ENCODE measurements around the gene DCTN3.
A peak's percentile ranks its signal among the peaks of the same experiment; 100 is the strongest.

DCTN3 gene

DNA sequence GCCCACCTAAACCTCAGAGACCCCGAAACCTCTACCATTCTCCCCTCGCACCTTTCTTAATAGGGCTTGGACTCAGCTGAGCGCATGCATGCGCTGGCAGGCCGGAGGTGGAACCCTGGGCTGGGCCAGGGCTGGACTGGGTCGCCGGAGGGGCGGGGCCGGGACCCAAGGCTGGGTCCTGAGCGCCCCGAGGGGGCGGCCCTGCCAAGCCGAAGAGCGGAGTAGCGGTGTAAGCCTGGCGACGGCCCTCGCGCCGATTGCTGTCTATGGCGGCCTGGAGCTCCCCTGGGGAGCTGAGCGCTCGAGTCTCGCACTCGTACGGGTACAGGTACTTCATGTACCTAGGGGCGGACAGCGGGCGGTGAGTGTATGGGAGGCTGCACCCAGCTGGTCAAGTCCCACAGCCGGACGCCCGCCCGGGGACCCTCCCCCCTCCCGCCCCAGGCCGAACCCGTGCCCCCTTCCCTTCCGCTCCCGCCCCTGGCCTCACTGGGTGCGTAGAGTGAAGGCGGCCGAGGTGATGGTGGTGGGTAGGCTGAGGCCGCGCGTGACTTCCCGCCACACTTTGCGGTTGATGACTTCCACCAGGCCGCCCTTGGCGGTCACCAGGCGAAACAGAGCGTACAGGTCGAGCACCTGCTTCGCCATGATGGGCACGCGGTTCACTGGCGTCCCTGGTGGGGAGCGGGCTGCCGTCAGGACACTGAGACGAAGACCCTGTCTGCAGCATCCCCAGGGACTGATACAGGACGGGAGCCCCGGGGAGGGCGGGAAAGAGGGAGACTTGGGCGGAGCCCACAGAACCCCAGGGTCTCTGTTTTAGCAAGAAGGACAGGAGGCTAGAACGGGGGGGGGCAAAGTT, 3.3 kb upstream of the DCTN3 start:
- DNase-seq, result no peak

DNA sequence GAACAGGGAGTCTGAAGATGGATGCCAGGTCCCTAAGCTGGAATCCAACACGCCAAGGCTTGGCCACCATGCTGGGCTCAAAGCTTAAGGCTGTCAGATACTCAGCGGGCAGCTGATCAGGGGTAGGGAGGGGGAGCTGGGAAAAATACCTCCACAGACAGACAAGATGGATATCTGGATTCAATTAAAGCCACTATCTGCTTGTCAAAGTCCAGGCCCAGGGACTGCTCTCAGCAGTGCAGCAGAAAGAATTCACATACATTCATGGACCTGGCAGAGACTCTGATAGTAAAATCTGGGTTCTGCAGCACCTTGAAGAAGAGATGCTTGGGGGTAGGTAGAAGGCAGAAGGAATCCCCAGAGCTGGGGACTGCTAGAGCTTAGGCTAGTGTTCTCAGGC, 5.2 kb downstream of the DCTN3 start:
- no peak for DNase-seq

DNA sequence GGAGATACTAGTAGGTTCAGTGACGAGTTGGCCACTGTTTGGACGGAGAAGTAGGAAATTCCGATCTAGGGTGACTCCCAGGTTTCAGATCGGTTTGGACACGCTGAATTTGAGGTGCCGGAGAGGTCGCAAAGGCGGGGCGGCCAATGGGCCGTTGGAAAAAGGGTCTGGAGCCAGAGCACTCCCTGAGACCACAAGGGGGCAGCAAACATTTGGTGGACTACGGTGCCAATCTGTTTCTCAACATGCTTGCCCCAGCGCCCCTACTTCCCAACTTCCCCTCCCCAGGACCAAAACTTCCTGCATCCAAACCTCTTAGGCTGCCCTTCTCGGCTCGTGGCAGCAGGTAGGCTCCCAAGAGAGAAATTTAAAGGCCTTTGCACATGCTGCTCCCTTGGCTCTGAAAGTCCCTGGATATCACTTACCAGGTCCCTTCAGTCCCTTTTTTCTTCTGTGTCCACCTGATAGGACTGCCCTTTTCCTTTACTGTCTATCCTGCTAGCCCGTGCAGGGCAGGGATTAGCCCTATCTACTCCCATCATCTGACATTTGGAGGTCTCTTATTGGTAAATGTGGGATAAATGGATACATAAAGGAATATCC, 7.4 kb downstream of the DCTN3 start:
- peak; percentile 78 for DNase-seq

DNA sequence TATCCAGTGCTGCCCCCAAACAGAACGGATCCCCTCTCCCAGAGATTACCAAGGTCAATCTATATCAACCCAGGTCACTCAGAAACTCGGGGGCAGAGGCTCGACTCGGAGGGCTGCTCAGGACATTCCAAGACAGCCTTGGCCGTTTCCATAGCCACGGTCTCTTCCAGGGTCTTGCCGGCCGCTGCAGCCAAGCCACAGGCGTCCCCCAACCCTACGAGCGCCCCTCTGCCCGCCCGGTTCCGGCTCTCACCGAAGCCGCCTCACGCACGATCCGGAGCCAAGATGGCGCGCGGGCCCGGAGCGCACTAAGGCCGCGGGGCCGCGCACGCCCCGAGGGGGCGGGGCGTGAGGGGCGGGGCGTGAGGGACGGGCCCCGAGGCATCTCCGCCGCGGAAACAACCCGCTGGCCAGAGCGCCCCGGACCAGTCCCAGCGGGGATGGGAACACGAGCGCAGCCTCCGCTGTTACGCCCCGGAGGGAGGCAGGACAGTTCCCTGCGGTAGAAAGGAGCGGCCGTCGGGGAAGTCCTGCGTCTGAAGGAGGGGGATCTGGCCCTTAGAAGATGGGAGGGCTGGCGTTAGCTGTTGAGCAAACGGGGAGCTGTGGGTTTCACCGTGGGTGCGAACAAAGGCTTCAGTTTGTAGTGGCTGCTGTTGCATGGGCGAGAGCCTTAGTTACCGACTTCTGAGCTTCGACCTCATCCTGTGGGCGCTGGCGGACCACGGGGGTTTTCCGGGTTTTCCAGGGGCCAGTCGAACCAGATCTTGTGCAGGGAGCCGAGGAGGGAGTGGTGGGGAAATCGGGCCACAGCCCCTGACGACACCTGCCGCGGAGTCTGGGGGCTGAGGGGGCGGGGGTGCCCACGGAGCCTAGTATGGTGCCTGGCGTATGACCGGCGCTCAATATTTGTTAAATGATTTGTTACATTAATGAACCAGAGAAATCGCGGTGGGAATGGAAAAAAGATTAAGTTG, 8.2 kb downstream of the DCTN3 start, which contains the start of gene RPP25L:
RPP25L (minus strand) TSS at position 287 of the 977 bp plus-strand sequence. CDS start 801 bp downstream, outside the sequence.
- peak; percentile 91 to 94 for DNase-seq

GRCh38 chr9:34611251-34611810, 9.0 kb downstream of the DCTN3 start:
- DNase-seq, result no peak

- DNase-seq, result peak; percentile 49 to 51
Measured at GRCh38 chr9:34610434-34611206, 9.7 kb downstream of the DCTN3 start.

GRCh38 chr9:34607331-34607730, 13.0 kb downstream of the DCTN3 start:
- DNase-seq, result no peak

DNA sequence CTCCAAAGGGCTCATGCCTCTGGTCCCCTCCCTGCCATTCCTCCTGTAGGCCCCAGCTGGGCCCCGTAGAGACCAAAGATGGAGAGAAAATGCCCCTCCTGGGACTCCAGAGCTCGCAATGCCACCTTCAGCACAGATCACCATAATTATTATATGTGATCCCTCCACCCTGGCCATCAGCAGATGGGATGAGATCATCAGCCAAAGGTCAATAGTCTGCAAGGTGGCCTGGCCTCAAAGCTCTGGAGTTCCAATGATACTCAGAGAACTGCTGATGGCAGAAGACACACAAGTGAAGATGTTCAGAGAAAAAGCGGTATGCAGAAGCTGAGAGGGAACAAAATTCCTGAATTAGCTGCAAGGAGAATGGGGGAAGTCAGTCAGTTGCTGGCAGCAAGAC, 13.4 kb downstream of the DCTN3 start:
- DNase-seq, result no peak

GRCh38 chr9:34606190-34606589, 14.1 kb downstream of the DCTN3 start:
- no peak for DNase-seq

DNA sequence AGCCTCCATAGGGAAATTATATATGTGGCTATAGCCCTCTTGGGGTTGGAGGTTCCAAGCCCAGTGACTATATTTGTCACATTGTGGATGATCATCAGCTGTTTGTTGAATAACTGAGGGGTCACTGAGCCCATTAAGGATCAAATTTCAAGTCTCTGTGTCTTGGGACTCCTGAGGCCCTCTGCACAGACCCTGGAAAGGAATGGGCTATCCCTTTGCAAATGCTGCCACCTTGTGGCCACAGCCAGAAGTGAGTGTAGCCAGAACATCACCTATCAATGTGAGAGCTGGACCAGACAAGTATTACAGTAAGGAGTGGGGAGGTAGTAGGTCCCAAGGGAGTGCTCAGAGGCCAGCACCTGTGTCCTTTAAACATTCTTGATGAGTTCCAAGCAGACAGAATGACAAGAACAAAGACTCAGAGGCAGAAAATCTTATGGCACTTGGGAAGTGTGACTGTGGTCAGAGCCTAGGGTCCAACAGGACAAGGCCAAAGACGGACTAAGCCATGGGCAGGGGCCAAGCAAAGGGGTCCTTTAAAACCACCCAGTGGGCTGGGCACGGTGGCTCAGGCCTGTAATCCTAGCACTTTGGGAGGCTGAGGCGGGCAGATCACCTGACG, 16.6 kb downstream of the DCTN3 start:
- DNase-seq, result peak; percentile 75 to 78

- no peak for DNase-seq
Measured at GRCh38 chr9:34601937-34602573, 18.2 kb downstream of the DCTN3 start.

- no peak for DNase-seq
Measured at GRCh38 chr9:34600908-34601307, 19.4 kb downstream of the DCTN3 start.

- DNase-seq, result no peak
Measured at GRCh38 chr9:34599546-34599945, 20.7 kb downstream of the DCTN3 start.

DNA sequence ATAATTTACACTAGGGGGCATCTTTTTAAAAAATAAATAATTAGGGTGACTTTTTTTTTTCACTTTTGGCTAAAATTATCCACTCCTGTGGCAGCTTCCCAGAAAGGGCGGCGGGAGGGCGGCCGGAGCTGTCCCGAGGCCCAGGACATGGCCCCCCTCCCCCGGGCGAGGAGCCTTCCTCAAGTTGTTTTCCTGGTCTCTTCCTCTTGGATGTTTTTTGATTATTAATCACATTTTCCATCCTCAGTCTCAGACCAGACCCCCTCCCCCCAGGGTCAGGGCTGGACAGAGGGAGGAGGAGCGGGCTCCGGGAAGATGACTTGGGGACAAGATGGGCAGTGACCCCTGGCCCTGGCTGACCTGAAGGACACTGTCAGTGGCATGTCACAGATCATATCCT, 26.1 kb downstream of the DCTN3 start:
- no peak for DNase-seq

DNA sequence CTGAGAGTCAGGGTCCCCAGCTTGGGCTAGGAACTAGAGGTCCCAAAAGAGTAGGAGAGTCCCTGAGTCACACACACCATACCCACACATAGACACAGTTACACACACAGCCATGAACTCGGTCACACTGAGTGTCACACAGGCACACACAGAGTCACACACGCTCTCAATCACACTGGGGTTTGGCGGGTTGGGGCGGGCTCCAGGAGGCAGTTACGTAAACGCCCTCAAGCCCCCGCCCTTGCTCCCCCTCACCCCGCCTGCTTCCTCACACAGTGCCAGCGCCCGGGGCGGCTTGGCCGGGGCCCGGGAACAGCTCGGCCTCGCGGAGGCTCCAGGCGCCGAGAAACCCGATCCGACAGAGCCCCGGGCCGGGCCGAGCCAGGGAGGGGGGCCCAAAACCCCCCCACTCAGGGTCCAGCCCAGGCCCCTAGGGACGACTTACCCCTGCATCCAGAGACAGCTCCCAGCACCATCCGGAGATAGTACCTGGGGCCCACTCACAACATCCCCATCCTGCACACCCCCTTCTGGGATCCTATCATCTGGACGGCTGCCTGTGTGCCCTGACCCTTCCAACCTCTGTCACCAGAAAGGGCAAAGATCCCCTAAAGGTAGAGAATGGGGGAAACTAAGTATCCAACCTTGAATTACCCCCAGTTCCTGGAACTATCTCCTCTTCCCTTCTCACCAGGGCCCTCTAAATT, 27.2 kb downstream of the DCTN3 start:
- peak; percentile 11 to 36 for DNase-seq

DNA sequence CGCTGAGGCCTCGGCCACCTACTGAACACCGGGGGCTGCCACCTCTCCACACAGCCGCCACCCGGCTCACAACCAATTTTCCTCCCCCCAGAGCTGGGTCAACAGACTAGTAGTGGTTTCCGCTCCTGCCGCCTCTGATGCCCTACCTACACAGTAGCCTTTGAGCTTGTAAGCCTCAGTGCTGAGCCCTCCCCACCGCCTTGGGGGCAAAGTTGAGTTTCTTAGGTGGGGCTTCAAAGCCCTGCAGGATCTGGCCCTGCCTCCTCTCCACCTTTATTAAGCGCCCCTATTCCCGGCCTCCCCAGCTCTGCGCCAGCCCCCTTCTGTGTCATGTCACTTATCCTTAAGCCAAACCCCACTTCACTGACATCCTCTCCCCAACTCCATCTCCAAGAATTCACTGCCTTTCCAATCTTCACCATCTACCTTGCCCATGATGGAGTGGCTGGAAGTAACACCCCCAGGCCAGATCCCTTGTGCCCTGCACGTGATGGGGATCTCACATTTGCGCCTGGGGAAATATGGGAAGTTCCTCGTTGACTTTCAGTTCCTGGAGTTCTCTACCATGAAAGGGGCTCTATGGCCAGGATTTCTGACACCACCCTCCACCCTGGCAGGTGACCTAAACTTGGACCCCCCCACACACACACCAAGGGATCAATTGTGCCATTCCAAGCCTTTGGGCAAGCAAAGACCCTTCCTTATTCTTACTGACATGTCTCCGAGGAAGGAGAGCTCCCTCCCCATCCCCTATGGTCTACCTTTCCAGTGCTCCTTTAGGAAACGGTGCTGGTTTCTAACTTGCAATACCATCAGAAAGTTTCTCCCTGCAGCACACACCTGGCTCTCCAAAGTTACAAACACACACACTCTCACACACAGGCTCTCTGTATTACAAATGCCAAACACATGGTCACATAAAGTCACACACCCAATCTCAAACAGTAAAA, 28.1 kb downstream of the DCTN3 start:
- peak; percentile 13 to 57 for DNase-seq

DNA sequence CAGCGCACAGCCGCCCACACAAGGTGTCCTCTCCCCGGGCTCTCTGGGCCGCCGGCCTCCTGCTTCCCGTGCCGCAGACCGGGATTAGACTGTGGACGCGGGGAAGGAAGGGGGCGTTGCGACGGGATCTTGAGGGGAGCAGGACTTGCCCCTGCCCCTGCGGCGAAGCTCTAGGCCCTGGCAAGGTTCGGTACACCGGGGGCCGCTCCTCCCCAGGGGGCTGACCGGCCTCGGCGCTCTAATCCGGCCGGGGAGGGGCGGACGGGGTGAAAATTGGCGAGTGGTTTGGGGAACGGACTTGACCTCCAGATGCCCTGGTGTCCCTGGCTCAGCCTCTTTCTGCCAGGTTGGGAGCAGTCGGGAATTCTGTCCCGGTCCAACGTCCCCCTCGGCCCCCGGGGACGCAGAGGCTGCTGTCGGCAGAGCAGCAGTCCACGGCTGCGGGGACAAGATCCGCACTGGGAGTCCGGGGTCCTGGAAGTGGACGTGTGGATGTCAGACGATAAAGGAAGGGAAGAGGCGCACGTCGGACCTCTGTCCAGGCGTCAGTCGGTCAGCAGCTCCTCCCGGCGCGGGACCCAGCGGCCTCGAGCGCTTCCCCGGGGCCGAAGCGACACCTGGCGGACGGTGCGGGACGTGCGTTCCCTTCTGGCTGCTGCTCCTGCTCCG, 28.9 kb downstream of the DCTN3 start:
- DNase-seq, result peak; percentile 77 to 82
